Activated gamma-delta T cell (primary cell): ENCODE measurements around the gene HSPG2.
"Not testable (repeated sequence)": the region's sequence is repeated elsewhere in the genome, so short reads cannot be mapped to it uniquely, and the experiment has no call there.

ENCODE experiments used
- DNase-seq: peaks from one replicate; lab custom pipeline; 2025; lab: John Stamatoyannopoulos, UW

The HSPG2 gene

GRCh38 chr1:21912038-21912758, 24.9 kb downstream of the HSPG2 start:
- DNase-seq, result no peak

- DNase-seq, result no peak
Measured at GRCh38 chr1:21911205-21912001, 25.7 kb downstream of the HSPG2 start.

- no peak for DNase-seq
Measured at GRCh38 chr1:21910558-21911204, 26.4 kb downstream of the HSPG2 start.

GRCh38 chr1:21909787-21910503, 27.2 kb downstream of the HSPG2 start:
- no peak for DNase-seq

GRCh38 chr1:21909286-21909759, 27.8 kb downstream of the HSPG2 start:
- DNase-seq, result no peak

- not testable (repeated sequence) for DNase-seq
Measured at GRCh38 chr1:21907737-21908534, 29.2 kb downstream of the HSPG2 start.

- DNase-seq, result no peak
Measured at GRCh38 chr1:21907079-21907418, 30.1 kb downstream of the HSPG2 start.

GRCh38 chr1:21906173-21907078, 30.7 kb downstream of the HSPG2 start:
- no peak for DNase-seq

- no peak for DNase-seq
Measured at GRCh38 chr1:21904704-21905520, 32.2 kb downstream of the HSPG2 start.

- DNase-seq, result no peak
Measured at GRCh38 chr1:21904454-21904703, 32.7 kb downstream of the HSPG2 start.

GRCh38 chr1:21903638-21904453, 33.3 kb downstream of the HSPG2 start:
- no peak for DNase-seq

- DNase-seq, result no peak
Measured at GRCh38 chr1:21902026-21903012, 34.8 kb downstream of the HSPG2 start.

- DNase-seq, result no peak
Measured at GRCh38 chr1:21901473-21901847, 35.6 kb downstream of the HSPG2 start.

- no peak for DNase-seq
Measured at GRCh38 chr1:21900766-21901472, 36.2 kb downstream of the HSPG2 start.

- no peak for DNase-seq
Measured at GRCh38 chr1:21899987-21900386, 37.1 kb downstream of the HSPG2 start.

GRCh38 chr1:21899267-21899810, 37.8 kb downstream of the HSPG2 start:
- DNase-seq, result no peak
